ENCODE measurements around the gene GLRX. TPM values are rescaled to one million over a fixed set of nuclear protein-coding genes. Genes with fewer than 3 reads are reported as not detected.

GLRX gene
- total and polyA plus RNA-seq, 11 donors, result 69.7 to 293 (median 116) TPM

GRCh38 chr5:95798048-95798447, 24.5 kb downstream of the GLRX start:
- H3K36me3 ChIP-seq, result peaks cover 0 to 43% (median 19%) of the 10 kb centered on the region in 9 donors
- H3K9me3 ChIP-seq, result no peaks in the 10 kb centered on the region
- DNase-seq (no peak), ATAC-seq (no peak)
- H3K4me3 ChIP-seq, result no peak overlapping the region
- TF ChIP-seq POLR2A (IDR thresholded peaks at IDR 0.05) (no peak), CTCF (IDR thresholded peaks at IDR 0.05) (no peak)
- no peaks in the 10 kb centered on the region for H3K27me3 ChIP-seq
- H3K4me1 ChIP-seq, result peaks cover 0 to 21% (median 13%) of the 10 kb centered on the region in 12 donors
- intact Hi-C loops (cut with DNase I), result no loop called here
- H3K27ac ChIP-seq, result no peak overlapping the region
- WGBS, 4 donors, result 96 to 98% (median 97%) methylated on average over 2 of the region's 2 CpGs

- H3K27ac ChIP-seq, result no peak overlapping the region
- no peak for ATAC-seq
- H3K4me3 ChIP-seq, result no peak overlapping the region
- peaks cover 0 to 49% (median 27%) of the 10 kb centered on the region in 9 donors for H3K36me3 ChIP-seq
- WGBS, 4 donors, result 94 to 99% (median 96%) methylated on average over 3 of the region's 3 CpGs
- no peaks in the 10 kb centered on the region for H3K27me3 ChIP-seq
- peaks cover 0 to 15% (median 7%) of the 10 kb centered on the region in 12 donors for H3K4me1 ChIP-seq
- no peaks in the 10 kb centered on the region for H3K9me3 ChIP-seq
- intact Hi-C loops (cut with DNase I), result no loop called here
- DNase-seq, result no peak
- no peak for TF ChIP-seq POLR2A (IDR thresholded peaks at IDR 0.05)
- TF ChIP-seq CTCF (IDR thresholded peaks at IDR 0.05), result no peak
Measured at GRCh38 chr5:95797301-95797700, 25.2 kb downstream of the GLRX start.

- no peak for DNase-seq
- Histone ChIP-seq H3K27ac (no peak overlapping the region), H3K36me3 (peaks cover 0 to 78% (median 44%) of the 10 kb centered on the region in 9 donors), H3K4me3 (no peak overlapping the region), H3K4me1 (no peaks in the 10 kb centered on the region), H3K27me3 (no peaks in the 10 kb centered on the region), H3K9me3 (no peaks in the 10 kb centered on the region)
- intact Hi-C loops (cut with DNase I), result no loop called here
- TF ChIP-seq CTCF (IDR thresholded peaks at IDR 0.05) (no peak), POLR2A (IDR thresholded peaks at IDR 0.05) (no peak)
- 46 to 59% (median 54%) methylated on average over 3 of the region's 3 CpGs for WGBS, 4 donors
- ATAC-seq, result no peak
Measured at GRCh38 chr5:95794070-95794516, 28.4 kb downstream of the GLRX start.

- 72 to 86% (median 83%) methylated on average over 6 of the region's 6 CpGs for WGBS, 4 donors
Measured at GRCh38 chr5:95791751-95792150, 30.8 kb downstream of the GLRX start.

More at GRCh38 chr5:95791751-95792150, 30.8 kb downstream of the GLRX start:
- H3K27ac ChIP-seq, result no peak overlapping the region
- TF ChIP-seq POLR2A (IDR thresholded peaks at IDR 0.05) (no peak), CTCF (IDR thresholded peaks at IDR 0.05) (no peak)
- DNase-seq, result no peak
- intact Hi-C loops (cut with DNase I), result no loop called here
- H3K36me3 ChIP-seq, result peaks cover 0 to 89% (median 55%) of the 10 kb centered on the region in 9 donors
- no peak for ATAC-seq
- H3K4me1 ChIP-seq, result peaks cover 0 to 7% (median under 1%) of the 10 kb centered on the region in 12 donors
- no peaks in the 10 kb centered on the region for H3K27me3 ChIP-seq
- H3K4me3 ChIP-seq, result no peak overlapping the region
- H3K9me3 ChIP-seq, result no peaks in the 10 kb centered on the region

Measured in heart left ventricle (tissue), 16 donors.